GM23338 (cell line): ENCODE results near the gene FAM20C. TPM values are rescaled to one million over a fixed set of nuclear protein-coding genes. Genes with fewer than 3 reads are reported as not detected.

Experiments used
- ATAC-seq: fragments of 200-7000 bp; cut with Tn5 transposase; 3 replicates; pipeline ENCODE4 v1.9.1; 2020
- DNase-seq: peaks from one replicate; pipeline ENCODE4 v3.0.0-alpha.2; 2015; ENCODE audit warnings: low spot score
- H2AFZ ChIP-seq: fragments of 200-600 bp; sonication (generic); 2 replicates; pipeline ENCODE4 v1.8.0; 2016; ENCODE audit warnings: antibody characterized with exemption, mild to moderate bottlenecking, moderate library complexity
- H3F3A ChIP-seq: fragments of 200-600 bp; sonication (generic); replicated peaks from 2 replicates; pipeline ENCODE4 v1.8.0; 2017; ENCODE audit warnings: antibody characterized with exemption, mixed run types, low read depth
- H3K27ac ChIP-seq: fragments of 200-600 bp; sonication (generic); 2 replicates; pipeline ENCODE4 v1.6.1; 2016; ENCODE audit warnings: low read depth
- H3K27me3 ChIP-seq: fragments of 200-600 bp; sonication (generic); 2 replicates; pipeline ENCODE4 v1.8.0; 2016; ENCODE audit warnings: mild to moderate bottlenecking, mixed run types, moderate library complexity; ENCODE audit not compliant: insufficient read depth
- H3K36me3 ChIP-seq: fragments of 200-600 bp; sonication (generic); 2 replicates; pipeline ENCODE4 v1.8.0; 2016; ENCODE audit warnings: mild to moderate bottlenecking; ENCODE audit not compliant: insufficient read depth
- H3K4me1 ChIP-seq: fragments of 200-600 bp; sonication (generic); 2 replicates; pipeline ENCODE4 v1.8.0; 2016; ENCODE audit warnings: mild to moderate bottlenecking, moderate library complexity; ENCODE audit not compliant: insufficient read depth
- H3K4me2 ChIP-seq: fragments of 200-600 bp; sonication (generic); 2 replicates; pipeline ENCODE4 v1.7.1; 2017; ENCODE audit warnings: mixed run types
- H3K4me3 ChIP-seq: fragments of 200-600 bp; sonication (generic); 2 replicates; pipeline ENCODE4 v1.6.1; 2016; ENCODE audit warnings: mixed run types
- H3K79me2 ChIP-seq: fragments of 200-600 bp; sonication (generic); replicated peaks from 2 replicates; pipeline ENCODE4 v1.8.0; 2017; ENCODE audit warnings: mild to moderate bottlenecking; ENCODE audit not compliant: insufficient read depth
- H3K9me2 ChIP-seq: fragments of 200-600 bp; sonication (generic); 2 replicates; pipeline ENCODE4 v1.8.0; 2017; ENCODE audit not compliant: insufficient read depth
- H4K20me1 ChIP-seq: fragments of 200-600 bp; sonication (generic); replicated peaks from 2 replicates; pipeline ENCODE4 v1.8.0; 2017; ENCODE audit warnings: mild to moderate bottlenecking; ENCODE audit not compliant: insufficient read depth
- H3K27ac Mint-ChIP-seq: 2 replicates; pipeline ENCODE4 v1.8.0; 2020; ENCODE audit warnings: inconsistent platforms, mild to moderate bottlenecking, moderate library complexity, mixed read lengths
- H3K27me3 Mint-ChIP-seq: 3 replicates; pipeline ENCODE4 v1.8.0; 2022; ENCODE audit warnings: low read depth, mild to moderate bottlenecking, moderate library complexity, mixed read lengths, inconsistent platforms; ENCODE audit not compliant: insufficient read depth, poor library complexity
- H3K36me3 Mint-ChIP-seq: 3 replicates; pipeline ENCODE4 v1.8.0; 2021; ENCODE audit warnings: low read depth, mild to moderate bottlenecking, inconsistent platforms, moderate library complexity, mixed read lengths
- H3K4me1 Mint-ChIP-seq: 3 replicates; pipeline ENCODE4 v1.8.0; 2020; ENCODE audit warnings: mild to moderate bottlenecking, inconsistent platforms, mixed read lengths
- H3K4me3 Mint-ChIP-seq: 3 replicates; pipeline ENCODE4 v1.8.0; 2021; ENCODE audit warnings: moderate library complexity, mild to moderate bottlenecking, inconsistent platforms, mixed read lengths
- H3K9me3 Mint-ChIP-seq: 3 replicates; pipeline ENCODE4 v1.8.0; 2020; ENCODE audit warnings: moderate library complexity, mild to moderate bottlenecking, inconsistent platforms, mixed read lengths
- CTCF ChIP-seq, 2 experiments: fragments of 200-600 bp in 1 of 2; sonication (generic) in 1 of 2; conservative IDR thresholded peaks; 2 replicates each; pipeline versions ENCODE4 v1.5.1 to v1.6.1; 2016 to 2017; ENCODE audit warnings: antibody characterized with exemption in 2 of 2, low read depth in 2 of 2, mild to moderate bottlenecking in 2 of 2, moderate library complexity in 1 of 2
- ETS1 ChIP-seq: IDR thresholded peaks from 2 replicates; pipeline ENCODE4 v1.6.1; 2016; ENCODE audit warnings: antibody characterized with exemption
- EZH2 ChIP-seq: fragments of 200-600 bp; sonication (generic); IDR thresholded peaks from one replicate; pipeline ENCODE4 v1.8.0; 2017; ENCODE audit warnings: antibody characterized with exemption, mild to moderate bottlenecking, low read depth; ENCODE audit not compliant: unreplicated experiment
- EZH2phosphoT487 ChIP-seq: fragments of 200-600 bp; sonication (generic); IDR thresholded peaks from one replicate; pipeline ENCODE4 v1.8.1; 2018; ENCODE audit warnings: antibody characterized with exemption; ENCODE audit not compliant: unreplicated experiment
- JUNB ChIP-seq: IDR thresholded peaks from one replicate; pipeline ENCODE4 v1.6.1; 2016; ENCODE audit warnings: antibody characterized with exemption; ENCODE audit not compliant: unreplicated experiment
- POLR2AphosphoS5 ChIP-seq: IDR thresholded peaks from 2 replicates; pipeline ENCODE4 v1.6.1; 2016; ENCODE audit warnings: antibody characterized with exemption, low read depth
- ZNF114 ChIP-seq: fragments of 250-450 bp; sonication (Bioruptor Pico); IDR thresholded peaks from 2 replicates; pipeline ENCODE4 v1.5.0; 2020; ENCODE audit warnings: mild to moderate bottlenecking, moderate library complexity
- ZNF462 ChIP-seq: fragments of 250-450 bp; sonication (Bioruptor Pico); IDR thresholded peaks from 2 replicates; pipeline ENCODE4 v1.5.0; 2020; ENCODE audit warnings: mild to moderate bottlenecking, moderate library complexity
- polyA plus RNA-seq: library from polyadenylated mRNA; unstranded; fragments of >200 nt; fragmentation: Nextera tagmentation; extraction: Ambion mirVana; gene quantifications from 2 replicates; pipeline ENCODE4 v1.2.1, GENCODE V29; 2016
- total RNA-seq: library from RNA; depleted of rRNA; stranded (reverse); fragments of >200 nt; shearing (Covaris generic); gene quantifications from 2 replicates; pipeline ENCODE4 v1.2.3, GENCODE V29; 2014

Gene FAM20C
- total and polyA plus RNA-seq, 2 experiments from 2014 or later = 7.6 to 24.8 TPM

- TF ChIP-seq CTCF (conservative IDR thresholded peaks at IDR 0.05; ENCODE audit: low read depth in 2 of 2) (no peak), ETS1 (no peak)
Observed at GRCh38 chr7:270351-270983, 78.1 kb downstream of the FAM20C start (continued).

GRCh38 chr7:271266-272107 is 79.1 kb downstream of the FAM20C start:
- Mint-ChIP-seq H3K36me3 (peaks cover 51% of the 10 kb centered on the region), H3K4me1 (no peaks in the 10 kb centered on the region; the same call in 2 of the 3 replicates)
- H3K4me3 ChIP-seq = no peak overlapping the region

GRCh38 chr7:272108-272615 is 79.8 kb downstream of the FAM20C start:
- DNase-seq (no peak), ATAC-seq (no peak)
- Histone ChIP-seq H2AFZ (no peak overlapping the region), H3K36me3 (peaks cover 4% of the 10 kb centered on the region; the same call in 1 of the 2 replicates), H3K4me1 (no peaks in the 10 kb centered on the region), H4K20me1 (no peaks in the 10 kb centered on the region), H3K27me3 (no peaks in the 10 kb centered on the region), H3K9me2 (no peaks in the 10 kb centered on the region), H3K4me2 (no peak overlapping the region), H3K4me3 (no peak overlapping the region), H3F3A (no peaks in the 10 kb centered on the region), H3K79me2 (no peaks in the 10 kb centered on the region), H3K27ac (no peak overlapping the region)
- Mint-ChIP-seq H3K27ac (no peak overlapping the region), H3K9me3 (peaks cover 93% of the 10 kb centered on the region), H3K4me1 (no peaks in the 10 kb centered on the region; the same call in 2 of the 3 replicates), H3K4me3 (no peak overlapping the region), H3K36me3 (peaks cover 53% of the 10 kb centered on the region), H3K27me3 (peaks cover 14% of the 10 kb centered on the region)
- TF ChIP-seq ZNF462 (CRISPR knock-in tag) = no peak
- TF ChIP-seq ZNF114 (CRISPR knock-in tag) = no peak
- TF ChIP-seq EZH2phosphoT487 = no peak
- TF ChIP-seq JUNB = no peak
- TF ChIP-seq POLR2AphosphoS5 = no peak
- no peak for TF ChIP-seq EZH2

More at GRCh38 chr7:271266-272107, 79.1 kb downstream of the FAM20C start:
- Histone ChIP-seq H4K20me1 (no peaks in the 10 kb centered on the region), H3K4me1 (no peaks in the 10 kb centered on the region), H3F3A (no peaks in the 10 kb centered on the region), H3K4me2 (no peak overlapping the region), H3K36me3 (peaks cover 4% of the 10 kb centered on the region; the same call in 1 of the 2 replicates), H3K9me2 (no peaks in the 10 kb centered on the region), H3K27me3 (no peaks in the 10 kb centered on the region), H2AFZ (no peak overlapping the region), H3K27ac (no peak overlapping the region), H3K79me2 (no peaks in the 10 kb centered on the region)
- no peak overlapping the region for H3K27ac Mint-ChIP-seq
- DNase-seq (no peak), ATAC-seq (no peak)
- peaks cover 14% of the 10 kb centered on the region for H3K27me3 Mint-ChIP-seq
- TF ChIP-seq EZH2 = no peak
- peaks cover 91% of the 10 kb centered on the region for H3K9me3 Mint-ChIP-seq
- H3K4me3 Mint-ChIP-seq = no peak overlapping the region
